ENCODE results near the gene ARHGEF37.
"Not testable (repeated sequence)": the region's sequence is repeated elsewhere in the genome, so short reads cannot be mapped to it uniquely, and the experiment has no call there.

- TF ChIP-seq POLR2A, CTCF (IDR thresholded peaks at IDR 0.05): not testable (repeated sequence)
Measured at GRCh38 chr5:149649730-149650129, 68.4 kb downstream of the ARHGEF37 start.

All from Peyer's patch (tissue), 4 donors.